ENCODE data around the gene SEPTIN7.

- TF ChIP-seq, protein P1, sequence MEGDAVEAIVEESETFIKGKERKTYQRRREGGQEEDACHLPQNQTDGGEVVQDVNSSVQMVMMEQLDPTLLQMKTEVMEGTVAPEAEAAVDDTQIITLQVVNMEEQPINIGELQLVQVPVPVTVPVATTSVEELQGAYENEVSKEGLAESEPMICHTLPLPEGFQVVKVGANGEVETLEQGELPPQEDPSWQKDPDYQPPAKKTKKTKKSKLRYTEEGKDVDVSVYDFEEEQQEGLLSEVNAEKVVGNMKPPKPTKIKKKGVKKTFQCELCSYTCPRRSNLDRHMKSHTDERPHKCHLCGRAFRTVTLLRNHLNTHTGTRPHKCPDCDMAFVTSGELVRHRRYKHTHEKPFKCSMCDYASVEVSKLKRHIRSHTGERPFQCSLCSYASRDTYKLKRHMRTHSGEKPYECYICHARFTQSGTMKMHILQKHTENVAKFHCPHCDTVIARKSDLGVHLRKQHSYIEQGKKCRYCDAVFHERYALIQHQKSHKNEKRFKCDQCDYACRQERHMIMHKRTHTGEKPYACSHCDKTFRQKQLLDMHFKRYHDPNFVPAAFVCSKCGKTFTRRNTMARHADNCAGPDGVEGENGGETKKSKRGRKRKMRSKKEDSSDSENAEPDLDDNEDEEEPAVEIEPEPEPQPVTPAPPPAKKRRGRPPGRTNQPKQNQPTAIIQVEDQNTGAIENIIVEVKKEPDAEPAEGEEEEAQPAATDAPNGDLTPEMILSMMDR (IDR thresholded peaks at IDR 0.05; ENCODE audit: insufficient read depth, low read depth, low read length), result no peak
- TF ChIP-seq EZH2 (IDR thresholded peaks at IDR 0.05; ENCODE audit: insufficient read depth, low read length), result no peak
These were observed 25.9 kb downstream of the SEPTIN7 start for GRCh38 chr7:35826751-35827150.

All from astrocyte (in vitro differentiated cells and primary cell).